ENCODE data around the gene SLC2A10. TPM values are rescaled to one million over a fixed set of nuclear protein-coding genes. Genes with fewer than 3 reads are reported as not detected.
A peak's percentile ranks its signal among the peaks of the same experiment; 100 is the strongest.

Gene SLC2A10
- total RNA-seq, 1 experiment from 2014 or later: 4.2 TPM

GRCh38 chr20:46735436-46735835, 26.0 kb downstream of the SLC2A10 start:
- no peak overlapping the region for H3K4me3 ChIP-seq (ENCODE audit: low read depth, low read length)
- CTCF ChIA-PET: no interaction called here
- peaks cover 3% of the 10 kb centered on the region for H3K9me3 ChIP-seq
- POLR2A ChIA-PET: no interaction called here
- BruUV-seq (replicated peaks): no TSS peak
- H3K36me3 ChIP-seq (ENCODE audit: control insufficient read depth, insufficient read depth, low read length): no peaks in the 10 kb centered on the region
- Mint-ChIP-seq H3K4me1 (ENCODE audit: low read depth, unreplicated experiment) (peaks cover 10% of the 10 kb centered on the region), H3K9me3 (ENCODE audit: unreplicated experiment) (no peaks in the 10 kb centered on the region), H3K27ac (ENCODE audit: unreplicated experiment) (no peak overlapping the region), H3K27me3 (ENCODE audit: insufficient read depth, unreplicated experiment) (peaks cover 8% of the 10 kb centered on the region), H3K36me3 (ENCODE audit: insufficient read depth, unreplicated experiment) (peaks cover 5% of the 10 kb centered on the region), H3K4me3 (ENCODE audit: unreplicated experiment) (no peak overlapping the region)
- peaks cover 7% of the 10 kb centered on the region; the same call in 1 of the 2 replicates for H3K4me1 ChIP-seq
- intact Hi-C loops (cut with micrococcal nuclease; ENCODE audit: unreplicated experiment): no loop called here
- no peak for DNase-seq
- TF ChIP-seq, protein P1, sequence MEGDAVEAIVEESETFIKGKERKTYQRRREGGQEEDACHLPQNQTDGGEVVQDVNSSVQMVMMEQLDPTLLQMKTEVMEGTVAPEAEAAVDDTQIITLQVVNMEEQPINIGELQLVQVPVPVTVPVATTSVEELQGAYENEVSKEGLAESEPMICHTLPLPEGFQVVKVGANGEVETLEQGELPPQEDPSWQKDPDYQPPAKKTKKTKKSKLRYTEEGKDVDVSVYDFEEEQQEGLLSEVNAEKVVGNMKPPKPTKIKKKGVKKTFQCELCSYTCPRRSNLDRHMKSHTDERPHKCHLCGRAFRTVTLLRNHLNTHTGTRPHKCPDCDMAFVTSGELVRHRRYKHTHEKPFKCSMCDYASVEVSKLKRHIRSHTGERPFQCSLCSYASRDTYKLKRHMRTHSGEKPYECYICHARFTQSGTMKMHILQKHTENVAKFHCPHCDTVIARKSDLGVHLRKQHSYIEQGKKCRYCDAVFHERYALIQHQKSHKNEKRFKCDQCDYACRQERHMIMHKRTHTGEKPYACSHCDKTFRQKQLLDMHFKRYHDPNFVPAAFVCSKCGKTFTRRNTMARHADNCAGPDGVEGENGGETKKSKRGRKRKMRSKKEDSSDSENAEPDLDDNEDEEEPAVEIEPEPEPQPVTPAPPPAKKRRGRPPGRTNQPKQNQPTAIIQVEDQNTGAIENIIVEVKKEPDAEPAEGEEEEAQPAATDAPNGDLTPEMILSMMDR (IDR thresholded peaks at IDR 0.05; ENCODE audit: insufficient read depth in 1 of 2, low read depth in 1 of 2, low read length in 1 of 2, severe bottlenecking in 1 of 2, unreplicated experiment in 1 of 2): no peak
- no peaks in the 10 kb centered on the region for H3K27me3 ChIP-seq (replicated peaks; ENCODE audit: control insufficient read depth, insufficient read depth, low read length)

- intact Hi-C loops (cut with micrococcal nuclease; ENCODE audit: unreplicated experiment): no loop called here
- POLR2A ChIA-PET: no interaction called here
- TF ChIP-seq, protein P1 (IDR thresholded peaks at IDR 0.05; ENCODE audit: insufficient read depth in 1 of 2, low read depth in 1 of 2, low read length in 1 of 2, severe bottlenecking in 1 of 2, unreplicated experiment in 1 of 2): no peak
- no TSS peak for BruUV-seq (replicated peaks)
- H3K4me1 Mint-ChIP-seq (ENCODE audit: low read depth, unreplicated experiment): peaks cover 10% of the 10 kb centered on the region
- H3K9me3 Mint-ChIP-seq (ENCODE audit: unreplicated experiment): no peaks in the 10 kb centered on the region
- Histone ChIP-seq H3K36me3 (ENCODE audit: control insufficient read depth, insufficient read depth, low read length) (no peaks in the 10 kb centered on the region), H3K27me3 (replicated peaks; ENCODE audit: control insufficient read depth, insufficient read depth, low read length) (no peaks in the 10 kb centered on the region; the same call in 1 of the 2 replicates), H3K4me3 (ENCODE audit: low read depth, low read length) (no peak overlapping the region), H3K4me1 (peaks cover 7% of the 10 kb centered on the region; the same call in 1 of the 2 replicates), H3K9me3 (peaks cover 5% of the 10 kb centered on the region)
- DNase-seq: peak in 1 of 2 experiments; percentile 38
- H3K36me3 Mint-ChIP-seq (ENCODE audit: insufficient read depth, unreplicated experiment): peaks cover 5% of the 10 kb centered on the region
- peak overlapping the region; percentile 0 for H3K27ac Mint-ChIP-seq (ENCODE audit: unreplicated experiment)
- CTCF ChIA-PET: interaction anchor here (1.9 kb wide), 1 partner anchor 9 kb away, joined by 5 read pairs; no protein-coding TSS in a partner anchor
- peak overlapping the region; percentile 6 for H3K4me3 Mint-ChIP-seq (ENCODE audit: unreplicated experiment)
- H3K27me3 Mint-ChIP-seq (ENCODE audit: insufficient read depth, unreplicated experiment): peaks cover 16% of the 10 kb centered on the region
These were observed 30.2 kb downstream of the SLC2A10 start for GRCh38 chr20:46739431-46740213.

DNA sequence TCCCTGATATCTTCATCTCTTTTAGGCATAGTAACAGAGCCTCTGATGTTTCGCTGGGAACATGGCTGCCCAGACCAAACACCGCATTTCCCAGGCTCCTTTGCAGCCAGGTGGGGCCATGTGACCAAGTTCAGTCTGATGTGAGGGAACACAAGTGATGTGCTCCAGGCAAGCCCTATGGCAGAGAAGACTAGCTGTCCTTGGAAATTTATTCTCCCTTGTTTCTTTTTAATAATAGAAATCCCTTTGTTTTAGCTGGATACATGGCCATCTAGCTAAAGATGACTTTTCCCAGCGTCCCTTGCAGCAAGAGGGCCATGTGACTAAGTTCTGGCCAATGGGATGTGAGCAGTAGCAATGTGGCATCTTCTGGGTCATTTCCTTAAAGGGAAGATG, 30.8 kb downstream of the SLC2A10 start:
- no TSS peak for BruUV-seq (replicated peaks)
- TF ChIP-seq, protein P1 (IDR thresholded peaks at IDR 0.05; ENCODE audit: insufficient read depth in 1 of 2, low read depth in 1 of 2, low read length in 1 of 2, severe bottlenecking in 1 of 2, unreplicated experiment in 1 of 2): no peak
- H3K36me3 Mint-ChIP-seq (ENCODE audit: insufficient read depth, unreplicated experiment): peaks cover 5% of the 10 kb centered on the region
- Histone ChIP-seq H3K27me3 (replicated peaks; ENCODE audit: control insufficient read depth, insufficient read depth, low read length) (no peaks in the 10 kb centered on the region; the same call in 1 of the 2 replicates), H3K4me1 (peaks cover 7% of the 10 kb centered on the region; the same call in 1 of the 2 replicates), H3K36me3 (ENCODE audit: control insufficient read depth, insufficient read depth, low read length) (no peaks in the 10 kb centered on the region), H3K9me3 (peaks cover 5% of the 10 kb centered on the region), H3K4me3 (ENCODE audit: low read depth, low read length) (no peak overlapping the region)
- CTCF ChIA-PET: interaction anchor here (1.6 to 1.9 kb wide), 2 partner anchors 9 to 12 kb away, joined by 3 to 5 read pairs; no protein-coding TSS in a partner anchor
- peak in 1 of 2 experiments; percentile 47 for DNase-seq
- H3K4me1 Mint-ChIP-seq (ENCODE audit: low read depth, unreplicated experiment): peaks cover 10% of the 10 kb centered on the region
- H3K27me3 Mint-ChIP-seq (ENCODE audit: insufficient read depth, unreplicated experiment): peaks cover 18% of the 10 kb centered on the region
- intact Hi-C loops (cut with micrococcal nuclease; ENCODE audit: unreplicated experiment): no loop called here
- POLR2A ChIA-PET: no interaction called here
- peak overlapping the region; percentile 6 for H3K4me3 Mint-ChIP-seq (ENCODE audit: unreplicated experiment)
- H3K9me3 Mint-ChIP-seq (ENCODE audit: unreplicated experiment): no peaks in the 10 kb centered on the region
- H3K27ac Mint-ChIP-seq (ENCODE audit: unreplicated experiment): peak overlapping the region; percentile 0
